ENCODE results near the gene NFILZ.

The NFILZ gene, protein sequence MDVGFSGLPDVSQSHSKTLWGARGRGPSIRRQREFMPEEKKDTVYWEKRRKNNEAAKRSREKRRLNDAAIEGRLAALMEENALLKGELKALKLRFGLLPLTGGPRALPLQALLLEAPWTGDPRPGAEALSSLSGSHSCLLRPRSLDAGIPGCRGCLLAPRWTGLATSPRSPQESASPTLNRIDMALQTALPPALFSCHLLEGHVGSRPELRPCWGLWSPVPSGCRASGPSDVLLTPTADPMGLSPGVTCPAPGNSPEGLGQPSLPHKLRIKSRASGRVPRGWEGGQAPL

GRCh38 chr19:8629996-8630683, at the start of gene NFILZ:
Gene NFILZ (plus strand): TSS chr19:8630633. CDS start chr19:8676766, 46,133 bp downstream.
- FAIRE-seq, result no peak

GRCh38 chr19:8580710-8581281, 49.6 kb upstream of the NFILZ start:
- no peak for FAIRE-seq

GRCh38 chr19:8584965-8585893, 45.2 kb upstream of the NFILZ start:
- no peak for FAIRE-seq

GRCh38 chr19:8585894-8586750, 44.3 kb upstream of the NFILZ start:
- FAIRE-seq, result no peak

DNA sequence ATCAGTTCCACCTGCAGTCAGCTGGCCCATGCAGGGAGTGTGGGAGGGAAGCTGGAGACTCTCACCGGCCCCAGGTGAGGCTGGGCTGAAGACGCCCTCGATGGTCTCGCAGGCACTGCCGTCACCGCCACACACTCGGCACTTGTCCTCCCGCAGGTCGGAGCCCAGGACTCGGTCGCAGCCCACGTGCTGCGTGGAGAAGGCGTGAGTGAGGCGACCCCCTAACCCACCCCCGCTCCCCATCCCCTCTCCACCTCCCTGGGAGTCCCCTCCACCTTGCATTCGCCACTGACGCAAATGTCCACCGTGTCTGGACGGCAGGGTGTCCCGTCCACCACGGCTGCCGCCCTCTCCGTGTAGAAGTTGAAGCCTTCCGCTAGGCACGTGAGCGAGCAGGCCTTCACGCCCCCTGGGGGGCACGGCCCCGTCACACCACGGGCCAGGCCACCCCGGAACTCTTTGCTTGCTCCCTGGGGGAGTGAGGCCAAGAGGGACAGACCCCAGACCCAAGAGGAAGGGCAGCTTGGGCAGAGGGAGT, 41.2 kb upstream of the NFILZ start:
- no peak for FAIRE-seq

DNA sequence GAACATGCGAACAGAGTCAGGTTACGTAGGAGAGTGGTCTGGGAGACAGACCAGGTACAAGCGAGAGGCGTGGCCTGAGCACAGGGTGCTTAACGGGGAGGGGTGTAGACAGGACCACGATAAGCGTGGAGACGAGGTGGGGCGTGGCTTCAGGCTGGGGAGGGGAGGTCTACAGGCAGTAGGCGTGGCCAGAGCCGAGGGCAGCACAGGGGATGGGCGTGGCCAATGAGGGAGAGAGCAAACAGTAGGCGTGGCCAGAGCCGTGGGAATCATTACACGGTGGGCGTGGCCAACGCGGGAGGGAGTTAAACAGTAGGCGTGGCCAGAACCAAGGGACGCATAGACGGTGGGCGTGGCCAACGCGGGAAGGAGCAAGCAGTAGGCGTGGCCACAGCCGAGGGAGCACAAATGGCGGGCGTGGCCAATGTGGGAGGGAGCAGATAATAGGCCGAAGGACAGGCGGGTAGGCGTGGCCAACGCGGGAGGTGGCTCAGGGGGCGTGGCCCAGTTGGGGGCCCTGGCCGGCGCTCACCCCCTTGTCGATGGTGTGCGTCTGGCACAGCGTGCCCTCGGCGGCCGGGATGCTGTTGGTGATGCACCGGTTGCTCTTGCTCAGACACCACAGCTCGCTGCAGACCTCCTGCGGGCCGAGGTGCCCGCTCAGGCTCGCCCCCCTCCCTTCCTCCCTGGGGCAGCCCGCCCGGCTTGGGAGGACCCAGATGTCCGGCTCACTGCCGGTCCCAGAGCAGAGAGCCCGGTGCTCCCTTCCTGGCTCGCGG, 38.0 kb upstream of the NFILZ start:
- FAIRE-seq, result no peak

GRCh38 chr19:8593931-8594330, 36.5 kb upstream of the NFILZ start:
- FAIRE-seq, result no peak

- no peak for FAIRE-seq
Observed at GRCh38 chr19:8595651-8596050, 34.8 kb upstream of the NFILZ start.

GRCh38 chr19:8596168-8596567, 34.3 kb upstream of the NFILZ start:
- no peak for FAIRE-seq

GRCh38 chr19:8600064-8600463, 30.4 kb upstream of the NFILZ start:
- FAIRE-seq, result no peak

- no peak for FAIRE-seq
Observed at GRCh38 chr19:8600816-8601215, 29.6 kb upstream of the NFILZ start.

- FAIRE-seq, result no peak
Observed at GRCh38 chr19:8601796-8602195, 28.6 kb upstream of the NFILZ start.

DNA sequence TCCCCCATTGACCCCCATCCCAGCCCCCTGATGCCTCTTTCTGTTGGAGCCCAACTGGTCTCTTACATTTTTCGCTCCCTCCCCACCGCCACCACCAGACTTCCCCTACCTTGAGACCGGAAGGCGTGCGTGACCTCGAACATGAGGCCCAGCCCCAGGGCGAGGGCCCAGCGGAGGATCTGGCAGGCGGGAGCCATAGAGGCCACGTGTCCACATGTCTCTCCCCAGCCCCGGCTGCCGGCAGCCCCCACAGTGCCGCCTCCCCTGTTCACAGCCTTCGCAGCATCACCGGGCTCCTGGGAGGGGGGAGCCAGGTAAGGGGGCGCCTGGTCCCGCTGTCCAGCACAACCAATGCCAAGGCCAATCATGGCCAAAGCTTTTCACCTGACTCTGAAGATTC, 24.9 kb upstream of the NFILZ start:
- FAIRE-seq, result no peak

- FAIRE-seq, result no peak
Observed at GRCh38 chr19:8607386-8607785, 23.0 kb upstream of the NFILZ start.

DNA sequence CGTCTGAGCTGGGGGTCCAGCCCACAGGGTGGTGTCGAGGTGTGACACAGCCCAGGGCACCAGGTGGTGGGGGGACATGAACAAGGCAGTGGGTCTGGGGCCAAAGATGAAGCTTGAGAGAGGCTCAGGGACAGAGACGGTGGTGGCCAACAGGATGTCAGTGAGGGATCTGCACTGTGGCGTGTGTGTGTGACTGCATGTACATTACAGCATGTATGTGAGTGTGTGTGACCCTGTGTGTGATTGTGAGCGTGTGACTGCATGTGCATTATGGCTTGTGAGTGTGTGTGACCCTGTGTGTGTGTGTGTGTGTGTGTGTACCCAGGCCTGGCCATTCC, 21.5 kb upstream of the NFILZ start:
- no peak for FAIRE-seq

DNA sequence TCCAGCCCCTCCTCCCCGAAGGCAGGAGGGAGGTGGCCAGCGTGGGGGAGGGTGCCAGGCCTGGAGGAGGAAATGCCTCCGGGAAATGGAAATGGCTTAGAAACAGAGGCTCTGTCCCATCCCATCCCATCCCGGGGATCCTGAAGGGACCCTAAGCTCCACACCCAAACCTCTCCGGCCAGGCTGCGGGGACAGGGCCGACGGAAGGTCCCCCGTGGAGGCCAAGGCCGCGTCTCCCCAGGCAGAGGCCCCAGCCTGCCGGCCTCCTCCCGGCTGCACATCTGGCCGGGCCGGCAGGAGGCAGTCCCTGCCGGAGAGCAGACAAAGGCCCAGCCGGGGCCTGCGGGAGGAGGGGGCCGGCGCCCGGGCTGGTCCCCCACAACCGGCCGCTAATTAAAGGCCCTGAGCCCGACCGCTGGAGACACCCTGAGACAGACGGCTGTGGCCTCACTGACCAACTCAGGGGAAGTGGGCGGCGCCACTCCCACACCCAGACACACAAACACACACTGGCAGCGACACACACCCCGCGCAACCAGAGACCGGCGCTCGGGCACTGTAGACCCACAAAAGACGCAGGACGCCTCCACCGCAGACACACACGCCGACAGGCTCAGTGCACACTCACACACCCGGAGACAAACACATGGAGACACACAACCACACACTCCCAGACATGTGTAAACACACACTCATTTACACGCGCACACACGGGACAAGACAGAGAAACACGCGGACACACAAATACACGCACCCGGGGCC, 21.0 kb upstream of the NFILZ start:
- no peak for FAIRE-seq

DNA sequence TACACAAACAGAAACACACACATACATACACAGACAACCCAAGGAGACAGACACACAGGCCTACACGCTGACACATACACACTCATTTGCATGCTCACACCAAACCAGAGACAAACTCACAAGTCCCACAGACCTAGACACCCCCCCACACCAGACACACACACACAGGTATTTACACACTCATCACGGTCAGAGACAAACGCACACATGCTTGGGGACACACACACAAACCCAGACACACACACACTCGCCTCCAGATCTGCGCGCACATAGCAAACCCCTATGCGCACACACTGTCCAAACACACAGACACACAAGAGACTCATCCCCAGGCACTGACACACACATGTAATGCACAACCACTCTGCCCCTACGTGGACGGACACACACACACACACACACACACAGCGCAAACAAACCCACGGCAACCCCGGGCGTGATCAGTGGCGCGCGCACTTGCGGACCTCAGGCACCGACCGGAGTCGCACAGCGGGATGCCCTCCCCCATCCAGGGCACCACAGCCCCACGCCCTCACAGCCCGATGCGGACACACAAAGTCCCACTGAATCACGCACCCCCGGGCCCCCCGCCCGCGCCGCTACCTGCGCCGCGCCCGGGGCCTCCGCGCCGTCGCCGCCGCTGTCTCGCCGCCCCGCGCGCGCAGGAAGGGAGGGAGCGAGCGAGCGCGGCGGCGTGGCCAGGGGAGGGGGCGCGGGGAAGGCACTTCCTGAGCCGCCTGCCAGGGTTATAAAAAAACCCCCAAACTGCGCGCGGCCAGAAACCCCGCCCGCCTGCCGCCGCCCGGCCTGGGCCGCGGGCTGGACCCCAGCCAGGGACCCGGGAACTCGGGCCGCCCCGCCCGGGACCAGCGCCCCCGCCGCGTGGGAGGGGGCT, 20.1 kb upstream of the NFILZ start, which contains the start of gene ADAMTS10:
TSS of gene ADAMTS10 (minus strand) at position 675 of the 895 bp plus-strand sequence. CDS start 5,005 bp downstream, outside the sequence.
- FAIRE-seq, result no peak

GRCh38 chr19:8610936-8611300, 19.5 kb upstream of the NFILZ start:
- no peak for FAIRE-seq

- FAIRE-seq, result no peak
Observed at GRCh38 chr19:8611391-8611876, 19.0 kb upstream of the NFILZ start.
